ENCODE data around the gene BHMT2.

GRCh38 chr5:79133121-79133656 lies 63.6 kb downstream of the BHMT2 start:
- TF ChIP-seq, protein P1, sequence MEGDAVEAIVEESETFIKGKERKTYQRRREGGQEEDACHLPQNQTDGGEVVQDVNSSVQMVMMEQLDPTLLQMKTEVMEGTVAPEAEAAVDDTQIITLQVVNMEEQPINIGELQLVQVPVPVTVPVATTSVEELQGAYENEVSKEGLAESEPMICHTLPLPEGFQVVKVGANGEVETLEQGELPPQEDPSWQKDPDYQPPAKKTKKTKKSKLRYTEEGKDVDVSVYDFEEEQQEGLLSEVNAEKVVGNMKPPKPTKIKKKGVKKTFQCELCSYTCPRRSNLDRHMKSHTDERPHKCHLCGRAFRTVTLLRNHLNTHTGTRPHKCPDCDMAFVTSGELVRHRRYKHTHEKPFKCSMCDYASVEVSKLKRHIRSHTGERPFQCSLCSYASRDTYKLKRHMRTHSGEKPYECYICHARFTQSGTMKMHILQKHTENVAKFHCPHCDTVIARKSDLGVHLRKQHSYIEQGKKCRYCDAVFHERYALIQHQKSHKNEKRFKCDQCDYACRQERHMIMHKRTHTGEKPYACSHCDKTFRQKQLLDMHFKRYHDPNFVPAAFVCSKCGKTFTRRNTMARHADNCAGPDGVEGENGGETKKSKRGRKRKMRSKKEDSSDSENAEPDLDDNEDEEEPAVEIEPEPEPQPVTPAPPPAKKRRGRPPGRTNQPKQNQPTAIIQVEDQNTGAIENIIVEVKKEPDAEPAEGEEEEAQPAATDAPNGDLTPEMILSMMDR (IDR thresholded peaks at IDR 0.05; ENCODE audit: insufficient read depth, low read depth, low read length), result peak; percentile 33
- no peak for TF ChIP-seq EZH2 (IDR thresholded peaks at IDR 0.05; ENCODE audit: insufficient read depth, low read length)

Measured in astrocyte (in vitro differentiated cells and primary cell).